ENCODE measurements around the gene MRPS22. TPM values are rescaled to one million over a fixed set of nuclear protein-coding genes. Genes with fewer than 3 reads are reported as not detected.

Gene MRPS22
- total and polyA plus RNA-seq, 9 of the 15 experiments (the other 6 are each of a cell fraction or from before 2014, with no cell fraction given): 148 to 397 (median 229) TPM

DNA sequence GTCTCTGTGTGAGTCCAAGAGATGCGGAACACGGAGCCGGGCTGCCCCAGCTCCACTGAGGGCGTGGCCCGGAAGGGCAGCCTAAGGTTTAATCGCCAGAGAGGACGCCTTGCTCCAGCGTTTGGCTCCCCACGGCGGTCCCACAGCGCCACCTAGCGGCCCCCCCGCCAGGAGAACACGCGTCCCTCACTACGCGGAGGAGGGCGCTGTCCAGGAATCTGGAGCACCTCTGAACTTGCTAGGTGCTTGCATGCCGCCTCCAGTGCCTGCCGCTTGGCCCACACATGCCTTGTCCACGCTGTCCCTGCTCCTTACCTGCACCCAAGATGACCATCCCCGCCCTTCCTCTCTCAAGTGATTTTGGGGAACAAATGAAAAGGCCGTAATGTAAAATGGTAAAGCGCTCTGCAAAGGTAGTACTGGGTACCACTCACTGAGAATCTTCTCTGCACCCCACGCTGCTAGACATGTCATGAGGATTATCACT, 14.4 kb upstream of the MRPS22 start (continued):
- TF ChIP-seq, protein P1, sequence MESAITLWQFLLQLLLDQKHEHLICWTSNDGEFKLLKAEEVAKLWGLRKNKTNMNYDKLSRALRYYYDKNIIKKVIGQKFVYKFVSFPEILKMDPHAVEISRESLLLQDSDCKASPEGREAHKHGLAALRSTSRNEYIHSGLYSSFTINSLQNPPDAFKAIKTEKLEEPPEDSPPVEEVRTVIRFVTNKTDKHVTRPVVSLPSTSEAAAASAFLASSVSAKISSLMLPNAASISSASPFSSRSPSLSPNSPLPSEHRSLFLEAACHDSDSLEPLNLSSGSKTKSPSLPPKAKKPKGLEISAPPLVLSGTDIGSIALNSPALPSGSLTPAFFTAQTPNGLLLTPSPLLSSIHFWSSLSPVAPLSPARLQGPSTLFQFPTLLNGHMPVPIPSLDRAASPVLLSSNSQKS (CRISPR knock-in tag; IDR thresholded peaks at IDR 0.05): no peak
- no peak for TF ChIP-seq FOXM1 (IDR thresholded peaks at IDR 0.05; ENCODE audit: low read depth)
- TF ChIP-seq FOXM1 (CRISPR knock-in tag; IDR thresholded peaks at IDR 0.05; ENCODE audit: low read depth): no peak
- peak in 1 of 2 experiments; percentile 35; a peak in 1 of 4 replicates for TF ChIP-seq KDM4B (IDR thresholded peaks at IDR 0.05; ENCODE audit: borderline replicate concordance in 2 of 2, low read depth in 1 of 2)
- no peak for TF ChIP-seq EZH2 (IDR thresholded peaks at IDR 0.05; ENCODE audit: borderline replicate concordance, low read depth, low read length)
- no peak for TF ChIP-seq ZNF449 (CRISPR knock-in tag; IDR thresholded peaks at IDR 0.05)
- no peak for TF ChIP-seq LEF1 (IDR thresholded peaks at IDR 0.05)
- TF ChIP-seq PRMT5 (CRISPR knock-in tag; IDR thresholded peaks at IDR 0.05): no peak
- no peak for TF ChIP-seq ZKSCAN8 (CRISPR knock-in tag; IDR thresholded peaks at IDR 0.05)
- TF ChIP-seq FOXK1 (CRISPR knock-in tag; IDR thresholded peaks at IDR 0.05; ENCODE audit: borderline replicate concordance): no peak
- TF ChIP-seq TCF7L2 (IDR thresholded peaks at IDR 0.05; ENCODE audit: low read depth, low read length): no peak
- TF ChIP-seq, protein P2, sequence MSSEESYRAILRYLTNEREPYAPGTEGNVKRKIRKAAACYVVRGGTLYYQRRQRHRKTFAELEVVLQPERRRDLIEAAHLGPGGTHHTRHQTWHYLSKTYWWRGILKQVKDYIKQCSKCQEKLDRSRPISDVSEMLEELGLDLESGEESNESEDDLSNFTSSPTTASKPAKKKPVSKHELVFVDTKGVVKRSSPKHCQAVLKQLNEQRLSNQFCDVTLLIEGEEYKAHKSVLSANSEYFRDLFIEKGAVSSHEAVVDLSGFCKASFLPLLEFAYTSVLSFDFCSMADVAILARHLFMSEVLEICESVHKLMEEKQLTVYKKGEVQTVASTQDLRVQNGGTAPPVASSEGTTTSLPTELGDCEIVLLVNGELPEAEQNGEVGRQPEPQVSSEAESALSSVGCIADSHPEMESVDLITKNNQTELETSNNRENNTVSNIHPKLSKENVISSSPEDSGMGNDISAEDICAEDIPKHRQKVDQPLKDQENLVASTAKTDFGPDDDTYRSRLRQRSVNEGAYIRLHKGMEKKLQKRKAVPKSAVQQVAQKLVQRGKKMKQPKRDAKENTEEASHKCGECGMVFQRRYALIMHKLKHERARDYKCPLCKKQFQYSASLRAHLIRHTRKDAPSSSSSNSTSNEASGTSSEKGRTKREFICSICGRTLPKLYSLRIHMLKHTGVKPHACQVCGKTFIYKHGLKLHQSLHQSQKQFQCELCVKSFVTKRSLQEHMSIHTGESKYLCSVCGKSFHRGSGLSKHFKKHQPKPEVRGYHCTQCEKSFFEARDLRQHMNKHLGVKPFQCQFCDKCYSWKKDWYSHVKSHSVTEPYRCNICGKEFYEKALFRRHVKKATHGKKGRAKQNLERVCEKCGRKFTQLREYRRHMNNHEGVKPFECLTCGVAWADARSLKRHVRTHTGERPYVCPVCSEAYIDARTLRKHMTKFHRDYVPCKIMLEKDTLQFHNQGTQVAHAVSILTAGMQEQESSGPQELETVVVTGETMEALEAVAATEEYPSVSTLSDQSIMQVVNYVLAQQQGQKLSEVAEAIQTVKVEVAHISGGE (CRISPR knock-in tag; IDR thresholded peaks at IDR 0.05): no peak
- TF ChIP-seq ZNF518B (CRISPR knock-in tag; IDR thresholded peaks at IDR 0.05): no peak
- TF ChIP-seq ARHGAP35 (IDR thresholded peaks at IDR 0.05; ENCODE audit: partially characterized antibody): no peak
- TF ChIP-seq FOXA3 (CRISPR knock-in tag; conservative IDR thresholded peaks at IDR 0.05 in 1 of 2, IDR thresholded peaks at IDR 0.05 in 1 of 2): no peak; a peak in 1 of 4 replicates
- TF ChIP-seq HSF4 (CRISPR knock-in tag; IDR thresholded peaks at IDR 0.05; ENCODE audit: borderline replicate concordance): no peak
- TF ChIP-seq ZNF239 (CRISPR knock-in tag; IDR thresholded peaks at IDR 0.05): no peak
